Measurements from ENCODE around the gene FGD2.
"Not testable (repeated sequence)": the region's sequence is repeated elsewhere in the genome, so short reads cannot be mapped to it uniquely, and the experiment has no call there.

Gene FGD2

DNA sequence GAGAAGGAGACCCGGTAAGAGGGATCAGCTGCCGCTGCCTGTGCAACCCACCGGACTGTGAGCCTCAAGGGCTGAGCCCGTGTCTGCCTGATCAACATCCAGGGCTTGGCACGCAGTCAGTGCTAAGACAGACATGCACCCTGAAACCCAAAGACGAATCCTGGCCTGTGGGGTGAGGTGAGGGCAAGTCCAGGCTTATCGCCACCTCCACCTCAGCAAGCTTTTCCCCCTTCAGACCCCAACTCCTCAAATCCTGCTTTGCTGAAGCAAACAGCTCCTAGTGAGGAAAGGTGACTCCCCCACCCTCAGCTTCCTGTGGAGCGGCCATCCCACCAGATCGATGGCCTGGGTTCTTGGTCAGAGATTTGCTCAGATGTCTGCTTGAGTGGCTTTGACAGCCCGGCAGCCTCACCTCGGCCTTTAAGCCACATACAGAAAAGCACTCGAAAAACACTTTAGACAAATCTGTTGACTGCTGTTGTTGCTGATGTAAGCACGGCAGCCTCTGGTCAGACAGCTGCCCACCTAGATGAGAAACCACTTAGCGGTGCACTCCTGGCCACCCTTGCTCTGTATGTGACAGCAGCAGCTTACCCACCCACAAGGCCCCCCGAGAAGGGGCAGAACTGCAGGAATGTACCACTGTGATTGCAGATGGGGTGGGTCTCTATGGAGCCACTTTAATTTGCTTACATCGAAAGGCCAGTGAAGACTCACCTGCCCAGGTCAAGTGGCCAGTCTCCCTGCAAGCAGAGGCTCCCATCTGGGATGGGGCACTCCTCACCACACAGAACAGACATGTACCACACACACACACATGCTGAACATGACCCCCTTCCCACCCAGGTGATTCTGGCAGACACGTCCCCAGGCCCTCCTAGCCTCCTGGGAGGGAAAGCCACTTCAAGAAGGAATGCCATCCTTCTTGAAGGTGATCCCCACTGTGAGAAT is 34.3 kb upstream of the FGD2 start:
- FAIRE-seq, result no peak

DNA sequence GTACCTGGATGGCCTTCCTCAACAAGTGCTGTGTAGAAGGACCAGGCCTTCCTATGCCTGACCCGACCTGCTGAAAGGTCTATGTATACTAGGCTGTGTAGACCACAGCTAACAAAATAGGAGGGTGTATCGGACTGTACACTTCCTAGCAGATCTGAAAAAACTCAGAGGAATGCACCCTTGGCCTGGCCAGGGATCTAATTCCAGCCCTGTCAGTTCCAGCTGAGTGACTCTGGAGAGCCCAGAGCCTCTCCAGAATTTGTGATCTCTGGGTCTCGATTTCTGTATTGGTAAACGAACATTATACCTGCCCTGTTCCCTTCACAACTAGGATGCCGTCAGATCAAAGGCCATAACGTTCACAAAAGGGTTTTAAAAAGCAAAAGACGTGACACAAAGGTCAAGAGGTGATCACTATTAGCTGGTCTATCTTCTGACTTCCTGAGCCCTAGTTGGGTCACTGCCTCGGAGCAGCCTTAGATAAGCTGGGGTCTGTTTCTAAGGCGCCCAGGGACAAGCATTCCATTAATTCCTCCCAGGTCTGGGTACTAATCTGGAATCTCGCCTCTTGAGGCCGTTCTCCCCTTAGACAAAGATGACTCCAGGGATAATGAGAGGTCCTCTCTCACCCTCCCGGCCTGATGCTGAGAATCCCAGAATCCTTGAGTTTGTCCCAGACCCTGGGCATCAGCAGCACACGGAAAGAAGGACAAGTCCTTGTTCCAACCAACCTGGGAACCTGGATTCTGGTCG is 33.4 kb upstream of the FGD2 start:
- no peak for FAIRE-seq

DNA sequence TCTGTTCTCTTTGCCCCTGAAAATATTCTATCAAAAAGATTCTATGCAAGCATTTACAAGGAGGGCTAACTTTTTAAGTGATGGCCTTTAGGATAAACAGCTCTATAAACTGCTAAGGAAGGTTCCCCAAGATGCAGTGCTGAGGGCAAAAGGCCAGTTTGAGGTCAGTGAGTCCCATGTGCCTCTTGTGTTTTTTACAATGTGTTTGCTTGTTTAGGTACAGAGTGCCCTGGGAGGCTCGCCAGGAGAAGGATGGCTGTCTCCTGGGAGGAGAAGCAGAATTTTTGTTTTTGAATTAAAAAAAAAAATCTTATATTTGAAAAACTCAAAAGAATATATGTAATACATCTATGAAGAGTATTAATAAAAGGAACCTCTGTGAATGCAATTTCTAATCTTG is 32.3 kb upstream of the FGD2 start:
- FAIRE-seq, result no peak

DNA sequence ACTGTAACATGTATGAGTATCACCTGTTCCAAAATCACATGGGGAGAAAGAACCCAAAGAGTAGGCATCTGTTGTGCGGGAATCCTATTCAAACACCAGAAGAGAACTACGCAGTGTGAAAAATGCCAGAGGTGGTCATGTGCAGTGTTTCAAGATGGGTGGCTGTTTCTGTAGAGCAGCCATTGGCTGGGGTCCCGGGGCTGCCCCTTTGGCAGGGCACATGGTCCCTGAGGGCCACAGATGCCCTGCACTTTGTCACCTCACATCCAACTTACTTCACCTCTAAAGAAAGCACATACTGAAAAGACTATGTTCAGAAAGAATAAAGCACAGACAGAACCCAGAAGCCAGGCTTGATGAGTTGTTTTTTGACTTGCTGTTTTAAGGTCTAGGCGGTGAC is 31.8 kb upstream of the FGD2 start:
- no peak for FAIRE-seq

DNA sequence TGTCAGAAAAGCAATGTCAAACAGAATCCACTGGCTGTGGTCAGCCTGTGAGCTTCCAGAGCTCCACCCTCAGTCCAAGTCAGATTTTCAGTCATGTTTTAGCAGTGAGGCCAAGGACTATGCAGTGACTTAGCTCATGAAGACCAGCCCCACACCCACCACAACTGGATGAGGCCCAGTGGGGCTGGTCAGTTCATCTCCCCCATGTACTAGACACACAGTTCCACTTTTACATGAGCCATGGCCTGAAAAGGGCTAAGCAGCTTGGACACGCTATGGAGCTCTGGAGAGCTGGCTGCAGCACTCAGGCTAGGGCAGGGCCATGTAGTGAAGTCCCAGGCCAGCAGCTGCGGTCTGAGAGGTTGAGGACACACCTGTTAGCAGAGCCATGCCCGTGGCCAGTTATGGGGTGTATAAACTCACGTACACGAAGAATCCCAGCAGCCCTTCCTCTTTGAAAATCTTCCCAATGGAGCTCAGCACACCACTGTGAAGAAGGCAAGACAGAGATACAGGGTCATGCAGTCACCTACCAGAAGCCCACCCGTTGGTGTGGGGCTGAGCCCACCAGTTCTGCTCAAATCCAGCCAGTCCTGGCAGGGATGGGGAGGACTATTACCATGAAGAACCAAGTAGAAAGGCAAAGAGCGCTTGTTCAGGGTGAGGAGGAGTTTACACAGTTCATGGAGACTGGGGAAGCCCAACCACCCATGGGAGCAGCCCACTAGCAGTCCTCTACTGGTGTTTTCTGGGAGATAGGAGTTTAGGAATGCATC is 30.0 kb upstream of the FGD2 start:
- FAIRE-seq, result no peak

DNA sequence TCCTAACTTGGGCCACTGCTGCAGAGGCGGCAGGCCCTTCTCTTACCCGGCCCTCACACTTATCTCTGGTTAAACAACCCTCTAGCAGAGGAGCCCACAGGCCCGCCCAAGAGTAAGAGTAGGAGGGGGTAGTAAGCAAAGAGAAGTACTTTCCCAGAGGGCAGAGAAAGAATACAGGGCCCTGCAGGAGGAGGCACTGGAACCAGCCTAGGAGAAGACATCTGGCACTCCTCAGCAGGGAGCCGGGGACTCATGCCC is 29.5 kb upstream of the FGD2 start:
- no peak for FAIRE-seq

DNA sequence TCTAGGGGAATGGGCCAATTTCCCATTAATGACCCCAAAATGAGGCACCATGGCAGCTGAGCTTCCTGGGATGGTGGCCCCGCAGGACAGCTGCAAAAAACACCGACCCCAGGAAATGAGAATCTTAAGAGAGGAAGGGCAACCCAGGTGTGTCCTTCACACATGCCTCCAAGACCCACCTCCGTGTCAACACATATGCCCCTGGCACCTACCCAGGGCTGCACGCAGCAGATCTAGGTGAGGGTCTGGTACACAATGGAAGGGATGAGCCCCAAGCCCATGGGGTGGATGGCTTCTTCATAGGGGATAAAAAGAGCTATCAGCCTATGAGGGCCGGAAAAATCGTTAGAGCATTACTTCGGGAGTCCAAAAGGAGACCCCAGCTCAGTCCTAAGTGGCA is 28.9 kb upstream of the FGD2 start:
- FAIRE-seq, result no peak

DNA sequence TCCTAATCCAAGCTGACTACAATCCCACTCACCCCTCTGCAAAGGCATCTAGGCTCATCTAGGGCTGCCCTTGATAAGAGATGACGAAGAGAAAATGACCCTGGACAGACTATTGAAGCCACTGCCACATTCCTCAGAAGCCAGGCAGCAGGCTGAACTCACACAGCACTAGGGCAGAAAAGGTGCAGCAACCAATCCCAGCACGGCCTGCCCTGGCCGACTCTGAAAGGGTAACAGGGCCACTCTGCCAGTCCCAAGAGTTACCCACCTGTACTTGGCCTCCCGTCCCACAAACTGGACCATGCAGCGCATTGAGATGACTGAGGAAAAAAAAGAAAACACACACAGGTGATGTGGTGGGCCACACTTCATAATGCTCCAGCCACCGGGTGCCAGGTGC is 28.5 kb upstream of the FGD2 start:
- no peak for FAIRE-seq

DNA sequence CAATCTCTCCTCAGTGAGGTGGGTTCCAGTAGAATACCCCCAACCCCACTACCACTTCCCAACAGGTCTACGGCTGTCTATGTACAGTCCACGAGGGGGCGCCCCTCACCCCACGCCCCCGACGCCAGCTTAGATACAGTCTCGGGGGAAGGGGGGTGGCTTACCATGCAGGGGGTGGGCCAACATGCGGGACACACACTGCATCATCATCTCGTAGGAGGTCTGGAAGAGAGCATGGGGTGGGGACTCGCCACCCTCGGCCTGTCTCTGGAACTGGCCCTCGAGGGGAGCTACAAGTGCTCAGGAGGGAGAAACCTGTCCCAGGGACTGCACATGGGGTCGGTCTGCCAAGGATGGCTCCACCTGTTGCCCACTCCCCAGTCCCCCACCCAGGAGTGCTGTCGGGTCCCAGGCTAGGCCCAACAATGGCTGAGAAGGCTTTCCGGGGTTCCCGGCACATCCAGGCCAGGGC is 27.9 kb upstream of the FGD2 start:
- no peak for FAIRE-seq

DNA sequence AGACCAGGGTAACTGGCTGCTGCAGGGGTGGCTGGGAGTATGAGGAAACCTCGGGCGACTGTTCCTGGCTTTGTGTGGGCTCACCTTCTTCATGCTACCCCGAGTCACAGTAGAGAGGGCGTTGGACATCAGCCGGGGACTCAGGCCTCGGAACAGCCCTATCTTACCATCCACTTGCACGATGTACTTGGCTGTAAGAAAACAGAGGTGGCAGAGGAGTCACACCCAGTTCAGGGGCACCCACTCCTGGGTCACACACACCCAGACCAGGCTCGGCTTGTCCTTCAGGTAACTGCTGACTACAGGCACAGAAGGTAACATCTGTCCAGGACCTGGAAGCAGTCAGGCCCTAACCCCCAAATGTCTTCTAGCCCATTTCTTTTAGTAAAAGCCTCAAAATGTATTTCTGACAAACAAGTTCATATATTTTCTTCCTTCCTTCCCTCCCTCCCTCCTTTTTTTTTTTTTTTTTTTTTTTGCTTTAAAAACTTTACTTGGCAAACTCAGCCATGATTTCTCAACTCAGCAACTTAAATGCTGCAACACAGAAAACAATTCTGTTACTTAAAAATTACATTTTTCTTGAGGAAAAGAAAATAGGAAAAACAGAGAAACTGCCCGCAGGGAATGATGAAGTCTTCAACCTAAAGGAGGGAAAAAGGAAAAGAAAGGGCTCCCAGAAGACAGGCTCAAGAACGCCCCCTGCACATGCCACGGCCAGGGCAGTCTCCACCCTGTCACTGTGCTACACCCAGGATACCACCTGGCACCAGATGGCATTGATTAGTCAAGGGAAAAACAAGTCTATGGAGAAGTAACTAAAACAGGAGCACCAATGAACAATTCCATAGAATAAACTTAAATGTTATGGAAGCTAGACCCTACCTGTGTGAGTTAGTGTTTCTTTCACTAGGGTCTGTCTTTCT is 26.8 kb upstream of the FGD2 start:
- peak; percentile 45 for FAIRE-seq

DNA sequence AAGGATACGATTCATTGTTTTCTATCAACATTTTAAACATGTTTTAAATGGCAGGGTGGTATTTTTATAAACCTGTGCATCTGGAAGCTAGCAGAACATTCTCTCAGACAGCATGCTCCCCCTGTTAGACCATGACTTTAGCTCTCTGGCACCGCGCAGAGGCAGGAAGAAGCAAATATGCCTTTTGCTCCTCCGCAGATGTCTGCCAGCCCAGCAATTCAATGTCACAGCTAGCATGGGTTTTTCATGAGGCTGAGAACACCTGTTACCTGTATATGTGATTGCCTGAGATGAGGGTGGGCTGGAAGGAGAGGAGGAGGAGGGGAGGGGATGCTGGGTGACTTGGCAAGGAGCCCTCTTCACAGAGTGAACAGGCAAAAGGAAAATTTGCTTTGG is 26.1 kb upstream of the FGD2 start:
- FAIRE-seq, result no peak

DNA sequence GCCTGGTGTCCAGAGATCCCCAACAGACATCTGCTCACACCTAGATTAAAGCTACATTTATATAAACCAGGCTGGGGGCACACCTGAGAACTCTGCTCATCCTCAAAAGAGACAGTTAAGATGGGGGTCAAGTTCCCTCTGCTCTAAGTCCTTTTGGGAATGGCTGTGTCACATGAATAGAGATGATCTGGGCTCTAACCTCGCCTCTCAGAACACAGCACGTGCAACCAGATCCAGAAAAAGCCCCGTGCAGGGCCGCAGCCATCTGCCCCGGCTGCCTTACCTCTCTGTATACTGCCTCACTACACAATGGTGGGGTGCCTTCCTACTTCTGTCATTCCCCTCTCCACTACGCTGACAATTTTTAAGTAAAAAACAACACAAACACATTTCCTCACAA is 25.3 kb upstream of the FGD2 start:
- no peak for FAIRE-seq

DNA sequence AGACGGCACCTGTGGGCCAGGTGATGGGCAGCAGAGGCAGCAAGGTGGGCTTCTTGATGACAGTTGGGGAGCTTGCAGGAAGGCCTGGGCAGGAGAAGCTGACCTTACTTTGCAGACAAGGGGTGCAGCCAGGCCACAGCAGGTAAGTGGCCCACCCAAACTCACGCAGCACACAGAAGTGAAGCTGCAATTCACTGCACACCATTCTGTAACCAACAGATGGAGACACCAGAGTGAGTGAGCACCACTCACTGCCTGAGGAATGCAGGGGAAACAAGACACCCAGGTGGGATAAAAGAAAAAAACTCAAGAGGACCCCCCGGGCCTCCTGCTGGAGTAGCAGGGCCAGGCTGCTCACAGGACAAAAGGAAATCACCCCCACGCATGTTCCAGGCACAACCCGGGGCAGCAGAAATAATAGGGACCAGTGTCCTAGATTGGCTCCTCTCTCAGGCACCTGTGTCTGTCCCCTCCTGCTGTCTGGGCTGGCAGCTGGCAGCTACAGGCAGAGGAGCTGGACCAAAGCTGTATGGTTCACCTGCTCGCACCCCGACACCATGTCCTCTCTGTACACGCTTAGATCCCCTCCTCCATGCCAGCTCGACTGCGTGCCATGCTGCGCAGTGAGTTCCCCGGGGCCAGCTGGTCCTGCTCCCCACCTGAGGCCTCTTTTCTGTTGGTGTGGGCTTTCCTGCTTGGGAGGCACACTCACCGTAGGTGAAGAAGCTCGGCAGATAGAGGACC is 24.4 kb upstream of the FGD2 start:
- no peak for FAIRE-seq

DNA sequence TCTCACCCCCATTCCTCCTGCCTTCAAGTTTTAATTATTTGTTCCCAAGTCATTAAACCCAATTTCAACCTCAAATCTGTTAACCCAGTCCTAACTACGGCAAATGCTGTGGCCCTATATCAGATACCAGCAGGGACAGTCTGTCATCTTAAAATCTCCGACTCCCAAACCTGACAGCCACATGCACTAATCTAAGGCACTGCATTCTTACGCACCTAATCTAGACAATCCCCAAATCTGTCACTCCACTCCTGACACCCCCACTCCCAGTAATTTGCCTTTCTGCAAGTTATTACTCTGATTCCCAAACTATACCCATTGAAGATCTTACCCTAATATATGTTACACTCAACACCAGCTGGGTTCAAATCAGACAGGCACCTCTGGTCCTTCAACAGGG is 21.9 kb upstream of the FGD2 start:
- no peak for FAIRE-seq

DNA sequence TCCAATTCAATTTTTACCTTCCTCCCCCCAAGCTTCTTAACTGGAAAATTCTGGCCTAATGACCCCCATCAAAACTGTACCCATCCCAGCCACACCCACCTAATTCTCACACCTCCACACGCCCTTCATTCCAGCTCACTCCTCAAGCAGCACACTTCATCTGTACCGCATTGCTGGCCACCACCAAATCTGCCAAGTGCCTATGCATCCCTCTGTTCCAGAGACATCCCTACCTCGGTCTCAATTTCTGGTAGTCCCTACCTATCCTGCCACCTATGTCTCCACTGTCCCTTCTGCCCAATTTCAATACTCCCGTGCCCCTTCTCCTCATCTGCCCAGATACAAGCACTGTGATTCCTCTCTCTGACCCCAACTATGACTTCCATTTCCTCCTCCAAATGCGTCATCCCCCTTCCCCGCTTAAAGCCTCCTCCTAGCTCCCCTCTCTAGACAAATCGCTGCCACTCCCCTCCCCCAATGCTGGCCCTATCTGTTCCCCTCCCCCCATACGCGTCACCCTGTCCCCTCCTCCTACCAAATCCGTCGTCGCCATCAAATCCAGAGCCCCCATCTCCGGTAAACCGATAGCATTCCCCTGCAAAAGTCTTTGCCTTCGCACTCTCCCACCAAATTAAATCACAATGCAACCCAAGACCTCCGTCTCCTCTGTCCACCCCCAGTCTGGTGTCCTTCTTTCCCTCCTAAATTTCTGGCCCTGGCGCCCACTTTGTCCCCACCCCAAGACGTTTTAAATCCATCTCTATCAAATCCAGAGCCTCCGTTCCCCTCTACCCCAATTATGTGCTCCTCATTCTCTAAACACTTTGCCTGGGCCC is 20.7 kb upstream of the FGD2 start:
- no peak for FAIRE-seq

DNA sequence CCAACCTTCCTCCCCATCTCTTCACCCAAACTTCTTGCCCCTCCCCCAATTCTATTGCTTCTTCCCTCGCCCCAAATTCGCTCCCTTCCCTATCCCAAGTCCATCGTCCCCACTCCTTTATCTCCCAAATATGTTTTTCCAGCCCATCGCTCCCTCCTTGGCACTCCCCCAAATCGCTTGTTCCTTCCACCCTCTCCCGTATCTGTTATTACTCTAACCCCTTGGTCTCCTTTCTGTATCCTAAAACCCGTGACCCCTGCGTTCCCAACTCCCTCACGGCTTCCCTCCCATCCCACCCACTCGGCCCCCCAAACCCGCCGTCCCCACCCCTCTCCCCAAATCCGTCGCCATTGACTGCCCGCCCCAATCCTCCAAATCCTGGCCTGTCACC is 20.0 kb upstream of the FGD2 start:
- FAIRE-seq, result no peak

DNA sequence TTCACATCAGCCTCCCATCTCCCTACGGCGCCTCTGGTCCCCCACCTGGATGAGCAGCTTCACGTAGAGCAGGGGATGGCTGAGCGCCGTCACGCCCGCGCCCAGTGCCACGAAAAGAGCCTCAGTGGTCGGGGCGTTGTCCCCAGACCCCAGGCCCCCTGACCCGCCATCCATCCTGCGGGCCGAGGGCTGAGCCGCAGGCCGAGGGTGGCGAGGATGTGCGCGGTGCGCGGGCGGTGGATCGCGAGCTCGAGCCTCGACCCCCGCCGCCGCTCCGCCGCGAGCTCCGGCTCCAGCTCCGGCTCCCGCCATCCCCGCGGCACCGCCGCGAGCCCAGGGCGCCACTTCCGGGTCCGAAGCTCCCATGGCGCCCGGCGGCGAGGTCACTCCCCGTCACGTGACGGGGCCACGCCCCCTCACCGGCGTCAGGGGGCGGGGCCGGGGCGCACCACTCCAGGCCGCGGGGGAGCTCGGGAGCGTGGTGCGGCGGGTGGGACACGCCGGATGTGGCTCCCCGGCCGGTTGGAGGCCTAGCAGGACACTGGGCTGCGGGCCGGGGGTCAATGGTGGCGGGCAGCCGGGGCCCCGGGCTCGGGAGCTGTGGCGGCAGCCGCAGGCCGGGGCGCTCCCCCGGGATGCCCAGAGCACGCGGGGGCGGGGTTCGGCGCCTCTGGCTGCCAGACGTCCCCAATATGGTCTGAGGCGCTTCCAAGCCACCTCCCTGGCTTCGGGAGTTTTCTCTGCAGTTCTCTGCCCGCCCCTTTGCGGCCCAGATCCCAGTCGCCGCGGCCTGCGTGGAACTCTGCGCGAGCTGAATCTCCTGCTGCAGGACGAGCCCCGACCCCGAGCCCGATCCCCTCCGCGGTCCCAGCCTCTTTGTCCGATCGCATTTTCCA is 19.4 kb upstream of the FGD2 start, which contains the start of gene MTCH1:
TSS of gene MTCH1 (minus strand) at position 389 of the 896 bp plus-strand sequence. CDS start at position 366, 23 bp downstream.
- no peak for FAIRE-seq

DNA sequence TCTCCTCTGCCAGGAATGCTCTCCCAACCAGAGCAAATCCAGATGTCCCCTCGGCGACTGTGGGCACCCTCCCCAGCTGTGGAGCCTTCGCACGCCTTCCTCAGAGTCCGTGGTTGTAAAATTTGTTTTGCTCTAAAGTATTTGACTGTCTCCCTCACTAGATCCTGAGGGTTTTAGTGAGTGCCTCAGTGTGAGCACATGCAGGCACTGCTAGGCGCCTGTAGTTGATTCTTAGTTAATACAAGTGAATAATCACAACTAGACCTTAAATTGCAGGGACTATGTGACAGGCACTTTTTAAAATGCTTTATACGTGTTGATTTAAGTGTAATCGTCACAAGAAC is 18.8 kb upstream of the FGD2 start:
- FAIRE-seq, result no peak

DNA sequence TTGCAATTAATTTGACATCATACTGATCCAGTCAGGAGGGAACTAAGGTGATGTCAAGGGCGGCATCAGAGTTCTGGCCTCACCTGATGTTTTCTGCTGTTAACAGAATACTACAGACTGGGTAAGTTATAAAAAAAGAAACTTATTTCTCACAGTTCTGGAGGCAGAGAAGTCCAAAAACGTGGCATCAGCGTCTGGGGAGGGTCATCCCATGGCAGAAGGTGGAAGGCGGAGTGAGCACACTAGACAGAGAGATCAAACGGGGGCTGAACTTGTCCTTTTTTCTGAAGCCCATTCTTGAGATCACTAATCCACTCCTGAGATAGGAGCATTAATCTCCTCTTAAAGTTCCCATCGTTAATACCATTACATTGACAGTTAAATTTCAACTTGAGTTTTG is 16.2 kb upstream of the FGD2 start:
- no peak for FAIRE-seq

DNA sequence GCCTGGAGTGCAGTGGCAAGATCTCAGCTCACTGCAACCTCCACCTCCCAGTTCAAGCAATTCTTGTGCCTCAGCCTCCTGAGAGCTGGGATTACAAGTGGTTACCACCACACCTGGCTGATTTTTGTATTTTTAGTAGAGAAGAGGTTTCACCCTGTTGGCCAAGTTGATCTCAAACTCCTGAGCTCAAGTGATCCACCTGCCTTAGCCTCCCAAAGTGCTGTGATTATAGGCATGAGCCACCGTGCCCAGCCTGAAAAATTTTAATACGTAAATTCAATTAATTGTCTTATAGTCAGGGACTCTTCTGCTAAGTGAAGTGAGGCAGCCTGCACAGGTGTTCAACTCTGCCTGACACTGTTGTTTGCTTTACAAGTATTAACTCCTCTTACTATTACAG is 15.1 kb upstream of the FGD2 start:
- not testable (repeated sequence) for FAIRE-seq

All from islet of Langerhans (tissue), 1 donor.